Fibroblast of lung (primary cell): ENCODE measurements around the gene ZNF565.

Experiments used
- CTCF ChIP-seq, 2 donors: IDR thresholded peaks in 1 of 2; conservative IDR thresholded peaks in 1 of 2; 1 replicate in 1 of 2; 2 replicates in 1 of 2; pipeline ENCODE4 v1.5.1; 2011 to 2012; ENCODE audit warnings: low read length in 2 of 2, control low read depth in 1 of 2, inconsistent platforms in 1 of 2, low read depth in 1 of 2, mild to moderate bottlenecking in 1 of 2
- EZH2 ChIP-seq: IDR thresholded peaks from 2 replicates; pipeline ENCODE4 v1.5.1; 2012; ENCODE audit warnings: low read length, control low read depth, mild to moderate bottlenecking; ENCODE audit errors: missing control alignments

DNA sequence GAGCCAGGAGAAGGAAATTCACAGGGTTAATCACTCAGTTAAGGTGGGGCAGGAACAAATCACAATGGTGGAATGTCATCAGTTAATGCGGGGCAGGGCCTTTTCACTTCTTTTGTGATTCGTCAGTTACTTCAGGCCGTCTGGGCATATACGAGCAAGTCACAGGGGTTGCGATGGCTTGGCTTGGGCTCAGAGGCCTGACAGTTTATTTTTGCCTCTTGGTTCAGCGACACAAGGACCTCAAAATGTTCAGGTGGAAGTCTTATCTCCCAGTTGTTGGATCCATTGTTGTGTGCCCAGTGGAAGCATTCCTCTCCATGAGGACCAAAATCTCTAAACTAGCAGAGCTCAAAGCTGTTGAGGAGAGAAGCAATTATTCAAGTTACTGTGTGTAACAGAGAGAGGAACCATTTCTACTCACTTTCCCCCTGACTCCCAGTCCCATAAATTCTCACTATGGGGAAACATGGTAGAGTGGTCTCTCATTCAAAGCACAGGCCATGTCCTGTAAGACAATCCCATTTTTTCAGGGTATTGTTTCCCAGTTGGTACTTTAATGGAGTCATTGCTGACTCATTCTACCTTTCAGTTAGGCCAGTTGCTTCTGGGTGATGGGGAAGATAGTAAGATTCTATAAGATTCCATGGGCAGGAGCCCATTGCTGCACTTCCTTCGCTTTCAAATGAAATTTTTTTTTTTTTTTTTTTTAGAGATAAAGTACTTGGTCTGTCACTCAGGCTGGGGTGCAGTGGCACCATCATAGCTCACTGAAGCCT is 53.5 kb downstream of the ZNF565 start:
- TF ChIP-seq CTCF (conservative IDR thresholded peaks at IDR 0.05 in 1 of 2, IDR thresholded peaks at IDR 0.05 in 1 of 2; ENCODE audit: low read depth in 1 of 2, low read length in 2 of 2) = no peak
- no peak for TF ChIP-seq EZH2
